Choroid plexus epithelial cell (primary cell): ENCODE measurements around the gene SETBP1.

Experiments
- DNase-seq: peaks from one replicate; pipeline ENCODE4 v3.0.0-alpha.2; 2010; ENCODE audit warnings: low read depth
- H3K4me3 ChIP-seq: 2 replicates; pipeline ENCODE4 v1.5.1; 2011; ENCODE audit warnings: low read depth, mild to moderate bottlenecking, control low read depth, low read length, moderate library complexity
- TF ChIP-seq, protein P1 (sequence below): conservative IDR thresholded peaks from 2 replicates; pipeline ENCODE4 v1.5.1; 2011; ENCODE audit warnings: low read depth, mild to moderate bottlenecking, control low read depth, inconsistent platforms, low read length, moderate library complexity

Gene SETBP1

DNA sequence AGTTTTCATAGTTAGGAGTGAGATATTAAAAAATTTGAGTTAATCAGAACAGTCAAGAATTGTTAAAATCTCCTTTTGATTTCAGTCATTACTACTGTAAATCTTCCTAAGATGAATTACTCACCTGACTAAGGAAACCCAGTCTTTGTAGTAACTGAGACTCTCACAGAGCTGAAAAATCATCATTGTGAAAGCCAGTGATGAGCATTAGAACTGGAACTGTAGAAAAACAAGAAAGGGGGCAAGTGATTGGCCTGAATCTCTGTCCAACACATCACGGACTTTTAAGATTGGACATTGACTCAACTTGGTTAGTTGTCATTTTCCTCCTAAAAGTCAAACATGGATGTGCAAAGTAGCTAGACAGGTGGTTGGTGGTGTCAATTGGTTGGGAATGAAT is 21.9 kb downstream of the SETBP1 start:
- no peak overlapping the region for H3K4me3 ChIP-seq
- DNase-seq, result no peak
- TF ChIP-seq, protein P1, sequence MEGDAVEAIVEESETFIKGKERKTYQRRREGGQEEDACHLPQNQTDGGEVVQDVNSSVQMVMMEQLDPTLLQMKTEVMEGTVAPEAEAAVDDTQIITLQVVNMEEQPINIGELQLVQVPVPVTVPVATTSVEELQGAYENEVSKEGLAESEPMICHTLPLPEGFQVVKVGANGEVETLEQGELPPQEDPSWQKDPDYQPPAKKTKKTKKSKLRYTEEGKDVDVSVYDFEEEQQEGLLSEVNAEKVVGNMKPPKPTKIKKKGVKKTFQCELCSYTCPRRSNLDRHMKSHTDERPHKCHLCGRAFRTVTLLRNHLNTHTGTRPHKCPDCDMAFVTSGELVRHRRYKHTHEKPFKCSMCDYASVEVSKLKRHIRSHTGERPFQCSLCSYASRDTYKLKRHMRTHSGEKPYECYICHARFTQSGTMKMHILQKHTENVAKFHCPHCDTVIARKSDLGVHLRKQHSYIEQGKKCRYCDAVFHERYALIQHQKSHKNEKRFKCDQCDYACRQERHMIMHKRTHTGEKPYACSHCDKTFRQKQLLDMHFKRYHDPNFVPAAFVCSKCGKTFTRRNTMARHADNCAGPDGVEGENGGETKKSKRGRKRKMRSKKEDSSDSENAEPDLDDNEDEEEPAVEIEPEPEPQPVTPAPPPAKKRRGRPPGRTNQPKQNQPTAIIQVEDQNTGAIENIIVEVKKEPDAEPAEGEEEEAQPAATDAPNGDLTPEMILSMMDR, result no peak

DNA sequence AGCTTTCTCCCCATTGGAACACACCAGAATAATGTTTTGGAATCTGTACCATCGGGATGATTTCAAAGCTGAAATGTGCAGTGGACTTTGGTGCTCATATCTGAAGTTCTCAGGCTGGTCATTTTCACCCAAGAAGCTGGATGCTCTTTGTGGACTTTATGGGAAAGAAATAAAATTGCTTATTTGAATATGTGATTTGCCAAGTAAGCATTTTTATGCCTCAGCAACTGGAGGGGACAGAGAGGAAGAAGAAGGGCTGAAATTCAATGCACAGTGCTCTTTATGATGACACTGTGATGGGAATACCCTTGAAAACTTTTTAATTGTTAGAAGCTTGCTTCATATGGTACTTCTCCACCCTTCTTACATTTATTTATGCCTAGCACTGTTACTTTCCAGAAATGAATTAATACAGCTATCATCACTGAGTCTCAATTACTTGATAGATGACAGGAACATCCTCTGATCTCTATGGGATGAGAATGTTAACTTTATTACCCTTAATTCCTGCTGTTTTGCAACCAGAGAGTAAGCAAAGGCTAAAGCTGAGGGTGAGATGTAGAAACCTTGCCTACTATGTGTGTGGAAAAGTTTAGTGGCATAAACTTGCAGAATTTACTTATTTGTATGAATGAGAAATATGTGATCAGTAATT is 23.6 kb downstream of the SETBP1 start:
- no peak overlapping the region for H3K4me3 ChIP-seq
- TF ChIP-seq, protein P1, result no peak
- no peak for DNase-seq

DNA sequence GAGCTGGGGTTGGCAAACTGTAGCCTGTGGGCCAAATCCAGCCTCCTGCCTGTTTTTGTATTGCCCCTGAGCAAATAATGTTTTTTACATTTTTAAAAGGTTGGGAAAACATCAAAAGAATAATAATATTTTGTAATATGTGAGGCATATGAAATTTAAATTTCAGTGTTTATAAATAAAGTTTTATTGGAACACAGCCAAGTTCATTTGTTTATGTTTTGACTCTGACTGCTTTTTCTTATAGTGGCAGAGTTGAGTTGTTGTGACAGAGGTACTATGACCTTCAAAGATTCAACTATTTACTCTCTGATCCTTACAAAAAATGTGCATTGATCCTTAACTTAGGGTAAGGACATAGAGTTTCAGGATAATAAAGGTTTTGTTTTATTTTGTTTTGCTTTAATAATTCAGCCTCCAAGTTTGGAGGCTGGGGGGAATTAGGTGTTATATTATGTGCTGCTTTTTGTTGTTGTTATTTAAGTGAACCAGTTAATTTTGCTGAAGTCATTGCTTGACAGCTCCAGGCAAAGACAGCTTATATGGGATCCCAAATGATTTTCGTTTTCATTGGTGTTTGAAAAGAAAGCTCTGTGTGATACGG is 24.5 kb downstream of the SETBP1 start:
- no peak overlapping the region for H3K4me3 ChIP-seq
- TF ChIP-seq, protein P1, result no peak
- DNase-seq, result no peak

DNA sequence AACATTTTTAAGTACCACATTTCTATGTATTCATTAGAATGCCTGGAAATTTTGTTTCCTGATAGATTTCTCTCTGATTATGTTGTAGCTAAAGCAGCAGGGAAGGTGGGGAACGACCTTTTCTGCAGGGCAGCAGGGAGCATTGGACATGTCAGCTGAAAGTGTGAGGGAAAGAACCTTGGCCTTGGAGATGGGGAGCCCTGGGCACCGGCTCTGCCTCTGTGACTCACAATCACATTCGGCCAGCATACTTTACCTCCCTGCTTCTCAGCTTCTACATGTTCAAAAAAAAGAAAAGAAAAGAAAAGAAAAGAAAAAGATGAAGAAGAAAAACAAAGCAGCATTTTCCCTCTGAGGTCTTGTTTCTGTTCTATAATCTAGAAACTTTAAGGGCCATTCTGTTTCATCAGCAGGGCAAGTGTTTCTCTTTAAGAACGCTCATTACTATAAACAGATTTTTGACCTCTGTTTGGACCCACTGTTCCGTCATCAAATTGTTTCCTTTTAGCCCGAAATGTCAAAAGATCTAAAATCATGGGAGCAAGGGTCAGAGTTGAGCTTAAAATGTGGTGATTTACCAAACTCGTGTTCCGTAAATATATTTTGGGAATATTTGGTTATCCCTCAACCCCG is 27.9 kb downstream of the SETBP1 start:
- H3K4me3 ChIP-seq, result no peak overlapping the region

DNA sequence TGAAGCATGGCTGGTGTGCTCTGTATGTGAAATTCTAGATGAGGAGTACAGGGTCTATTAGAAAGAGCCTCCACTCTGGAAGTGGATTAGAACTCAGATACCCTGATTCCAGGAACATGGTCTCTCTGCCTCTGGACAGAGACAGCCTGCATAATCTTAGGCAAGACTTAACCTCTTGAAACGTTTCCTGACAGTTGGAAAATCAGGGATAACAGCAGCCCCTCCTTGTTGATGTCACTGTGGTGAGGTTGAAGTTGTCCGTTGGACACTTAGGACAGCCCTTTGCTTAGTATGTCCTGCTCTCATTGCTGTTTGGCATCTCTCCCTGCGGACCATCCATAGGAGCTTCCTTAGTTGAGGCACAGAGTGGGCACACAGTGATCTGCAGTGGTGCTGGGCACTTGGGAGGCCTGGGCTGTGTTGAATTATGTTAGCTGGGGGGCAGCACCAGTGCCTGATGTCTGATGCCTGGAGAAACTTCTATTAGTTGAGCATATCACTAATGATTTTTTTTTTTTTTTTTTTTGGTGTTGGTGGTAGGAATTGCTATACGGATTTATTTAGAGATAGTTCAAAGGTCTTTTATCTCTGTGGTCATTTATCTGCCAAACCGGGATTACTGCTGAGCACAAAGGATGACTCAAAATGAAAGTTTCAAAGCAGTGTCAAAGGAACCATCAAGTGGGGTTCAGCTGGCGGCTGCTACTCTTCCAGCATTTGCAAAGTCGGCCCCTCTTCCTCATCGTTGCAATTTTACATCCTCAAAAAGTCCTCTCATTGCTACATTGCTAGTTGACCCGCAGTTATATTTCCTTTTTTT is 28.8 kb downstream of the SETBP1 start:
- TF ChIP-seq, protein P1, result no peak
- no peak for DNase-seq
- no peak overlapping the region for H3K4me3 ChIP-seq

More for the DNA sequence above, 27.9 kb downstream of the SETBP1 start:
- TF ChIP-seq, protein P1, result no peak
- peak; percentile 57 for DNase-seq

DNA sequence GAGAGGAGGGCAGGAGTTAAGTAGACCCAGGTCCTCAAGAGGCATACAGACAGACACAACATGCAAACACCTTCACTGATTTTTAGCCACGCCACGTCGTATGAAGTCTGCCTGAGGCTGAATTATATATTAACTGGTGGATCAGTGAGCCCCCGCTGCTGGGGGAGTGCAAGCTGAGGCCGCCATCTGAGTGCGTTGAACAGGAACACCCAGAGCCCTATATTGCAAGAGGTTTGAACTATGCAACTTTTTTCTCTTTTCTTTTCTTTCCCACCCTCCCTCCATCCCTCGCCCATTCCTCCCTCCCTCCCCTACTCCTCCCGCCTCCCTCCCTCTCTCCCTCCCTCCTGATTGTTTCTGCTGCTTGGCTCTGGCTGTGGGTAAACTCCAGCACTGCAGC is 30.2 kb downstream of the SETBP1 start:
- no peak overlapping the region for H3K4me3 ChIP-seq
- no peak for DNase-seq
- TF ChIP-seq, protein P1, result no peak
